ENCODE results near the gene KCNJ1.

The KCNJ1 gene

DNA sequence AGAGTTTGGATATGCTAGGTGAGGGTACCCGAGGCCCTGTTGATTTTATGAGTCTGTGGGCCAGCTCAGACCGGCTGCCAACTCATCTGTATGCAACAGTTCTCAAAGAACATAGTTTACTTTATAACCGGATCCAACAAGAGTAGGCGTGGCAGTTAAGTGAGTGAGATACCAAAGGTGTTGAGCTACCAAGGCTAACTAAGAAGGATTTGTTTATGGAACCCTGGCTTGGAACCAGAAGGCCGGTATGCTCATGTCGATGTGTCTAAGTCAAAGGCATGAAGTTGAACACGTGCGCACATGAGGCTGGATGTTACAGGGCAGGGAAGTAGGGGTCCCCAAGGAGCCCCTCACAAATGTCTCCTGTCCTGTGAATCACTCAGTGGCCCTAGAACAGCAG is at the start of gene KCNJ1:
Gene KCNJ1 (minus strand): TSS at position 20 of the 400 bp plus-strand sequence. CDS start 27,053 bp downstream, outside the sequence.
- peak; percentile 52 for DNase-seq
- in situ Hi-C loops (cut with MboI; ENCODE audit: low pct_unique_long_range_greater_than_20kb, low sequenced_read_pairs): no loop called here

- no peak for DNase-seq
- in situ Hi-C loops (cut with MboI; ENCODE audit: low pct_unique_long_range_greater_than_20kb, low sequenced_read_pairs): no loop called here
These were observed 49.6 kb upstream of the KCNJ1 start for GRCh38 chr11:128916681-128917080.

GRCh38 chr11:128916037-128916572 is 49.0 kb upstream of the KCNJ1 start:
- no peak for DNase-seq
- in situ Hi-C loops (cut with MboI; ENCODE audit: low pct_unique_long_range_greater_than_20kb, low sequenced_read_pairs): no loop called here

GRCh38 chr11:128915149-128915521 is 48.0 kb upstream of the KCNJ1 start:
- DNase-seq: no peak
- in situ Hi-C loops (cut with MboI; ENCODE audit: low pct_unique_long_range_greater_than_20kb, low sequenced_read_pairs): no loop called here

GRCh38 chr11:128914216-128915148 is 47.4 kb upstream of the KCNJ1 start:
- in situ Hi-C loops (cut with MboI; ENCODE audit: low pct_unique_long_range_greater_than_20kb, low sequenced_read_pairs): no loop called here
- no peak for DNase-seq

DNA sequence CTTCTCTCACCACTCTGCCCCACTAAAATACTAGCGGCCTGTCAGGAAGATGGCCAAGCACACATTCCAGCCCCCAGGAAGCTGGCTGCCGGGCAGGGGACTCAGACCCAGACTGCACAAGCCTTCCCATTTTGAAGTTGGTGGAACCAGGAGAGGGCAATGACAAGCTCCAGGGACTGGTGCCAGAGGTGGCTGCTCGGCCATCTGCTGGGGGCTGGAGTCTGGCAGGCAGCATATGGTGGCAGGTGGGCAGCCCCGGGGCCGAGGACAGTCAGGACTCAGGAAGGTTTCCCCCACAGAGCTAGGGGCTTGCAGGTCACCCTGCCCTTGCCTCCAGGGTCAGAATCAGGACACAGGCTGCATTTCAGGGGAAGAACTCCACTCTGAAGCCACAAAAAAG is 46.7 kb upstream of the KCNJ1 start:
- in situ Hi-C loops (cut with MboI; ENCODE audit: low pct_unique_long_range_greater_than_20kb, low sequenced_read_pairs): no loop called here
- DNase-seq: no peak

GRCh38 chr11:128911701-128912100 is 44.6 kb upstream of the KCNJ1 start:
- in situ Hi-C loops (cut with MboI; ENCODE audit: low pct_unique_long_range_greater_than_20kb, low sequenced_read_pairs): no loop called here
- DNase-seq: no peak

DNA sequence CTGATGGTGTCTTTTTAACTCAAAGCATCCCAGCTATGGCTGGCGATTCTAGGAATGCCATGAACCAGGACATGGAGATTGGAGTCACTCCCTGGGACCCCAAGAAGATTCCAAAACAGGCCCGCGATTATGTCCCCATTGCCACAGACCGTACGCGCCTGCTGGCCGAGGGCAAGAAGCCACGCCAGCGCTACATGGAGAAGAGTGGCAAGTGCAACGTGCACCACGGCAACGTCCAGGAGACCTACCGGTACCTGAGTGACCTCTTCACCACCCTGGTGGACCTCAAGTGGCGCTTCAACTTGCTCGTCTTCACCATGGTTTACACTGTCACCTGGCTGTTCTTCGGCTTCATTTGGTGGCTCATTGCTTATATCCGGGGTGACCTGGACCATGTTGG is 44.1 kb upstream of the KCNJ1 start:
- no peak for DNase-seq
- in situ Hi-C loops (cut with MboI; ENCODE audit: low pct_unique_long_range_greater_than_20kb, low sequenced_read_pairs): no loop called here

DNA sequence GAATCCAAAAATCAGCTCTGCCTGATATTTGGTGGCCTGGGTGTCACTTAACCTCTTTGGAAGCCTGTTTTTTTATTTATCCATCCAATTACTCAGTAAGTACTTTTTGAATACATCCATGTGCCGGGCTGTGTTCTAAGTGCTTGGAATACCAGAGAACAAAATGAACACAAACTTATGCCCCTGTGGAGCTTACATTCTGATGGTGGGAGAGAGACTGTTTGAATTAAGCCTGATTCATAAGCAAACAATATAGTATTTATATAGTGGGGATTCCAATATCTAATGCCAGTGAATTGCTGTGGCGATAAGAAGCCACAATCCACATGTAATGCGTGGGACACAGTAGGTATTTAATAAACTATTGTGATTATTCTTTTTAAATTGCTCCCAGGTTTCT is 43.5 kb upstream of the KCNJ1 start:
- in situ Hi-C loops (cut with MboI; ENCODE audit: low pct_unique_long_range_greater_than_20kb, low sequenced_read_pairs): no loop called here
- no peak for DNase-seq

DNA sequence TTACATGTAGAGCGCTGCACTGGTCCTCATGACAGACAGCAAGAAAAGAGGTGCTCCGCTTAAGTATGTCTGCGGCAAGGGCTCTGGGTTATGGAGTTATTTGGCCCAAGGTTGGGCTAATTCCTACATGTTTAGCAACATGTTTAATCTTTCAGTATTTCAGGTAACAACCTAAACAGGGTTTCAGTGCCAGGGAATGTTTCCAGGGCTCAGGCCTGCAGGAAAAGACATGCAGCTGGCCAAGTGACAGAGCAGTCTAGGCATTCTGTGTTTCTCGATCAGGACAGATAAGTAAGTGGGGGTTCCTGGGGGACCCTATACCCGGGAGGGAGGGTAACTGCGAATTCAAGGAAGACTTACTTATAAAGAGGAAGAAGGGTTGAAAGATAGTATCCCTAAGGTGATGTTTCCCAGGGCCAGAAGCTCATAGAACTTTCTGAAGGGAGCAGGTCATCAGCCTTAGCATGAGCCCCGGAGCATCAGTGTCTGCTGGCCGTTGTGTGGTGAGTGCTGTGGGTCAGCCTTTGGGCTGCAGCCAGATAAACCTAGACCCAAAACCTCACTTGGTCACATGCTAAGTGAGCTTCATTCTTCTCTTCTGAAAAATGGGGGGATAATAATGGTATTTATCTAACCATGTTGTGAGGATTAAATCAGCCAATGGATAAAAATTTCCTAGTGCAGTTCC is 42.5 kb upstream of the KCNJ1 start:
- in situ Hi-C loops (cut with MboI; ENCODE audit: low pct_unique_long_range_greater_than_20kb, low sequenced_read_pairs): no loop called here
- DNase-seq: no peak

- DNase-seq: no peak
- in situ Hi-C loops (cut with MboI; ENCODE audit: low pct_unique_long_range_greater_than_20kb, low sequenced_read_pairs): no loop called here
These were observed 41.5 kb upstream of the KCNJ1 start for GRCh38 chr11:128908391-128909246.

DNA sequence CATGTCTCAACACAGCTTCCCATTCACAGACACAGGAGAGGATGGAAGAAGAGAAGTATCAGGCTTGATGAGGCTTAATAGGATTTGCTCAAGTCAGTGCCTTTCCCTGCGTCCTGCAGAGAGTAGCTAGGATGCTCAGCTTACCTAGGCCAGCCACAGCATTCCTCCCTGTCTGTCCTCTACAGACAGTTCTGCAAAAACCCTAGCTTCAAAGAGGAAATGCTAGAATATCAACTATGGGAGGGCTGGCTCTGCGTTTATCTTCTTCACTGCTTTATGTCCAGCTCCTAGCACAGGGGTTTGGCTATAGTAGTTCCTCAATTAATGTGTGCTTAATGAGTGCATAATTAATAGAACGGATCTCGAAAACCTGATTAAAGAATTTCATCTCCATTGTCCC is 40.5 kb upstream of the KCNJ1 start:
- in situ Hi-C loops (cut with MboI; ENCODE audit: low pct_unique_long_range_greater_than_20kb, low sequenced_read_pairs): no loop called here
- no peak for DNase-seq

- DNase-seq: no peak
- in situ Hi-C loops (cut with MboI; ENCODE audit: low pct_unique_long_range_greater_than_20kb, low sequenced_read_pairs): no loop called here
These were observed 39.3 kb upstream of the KCNJ1 start for GRCh38 chr11:128906185-128907050.

DNA sequence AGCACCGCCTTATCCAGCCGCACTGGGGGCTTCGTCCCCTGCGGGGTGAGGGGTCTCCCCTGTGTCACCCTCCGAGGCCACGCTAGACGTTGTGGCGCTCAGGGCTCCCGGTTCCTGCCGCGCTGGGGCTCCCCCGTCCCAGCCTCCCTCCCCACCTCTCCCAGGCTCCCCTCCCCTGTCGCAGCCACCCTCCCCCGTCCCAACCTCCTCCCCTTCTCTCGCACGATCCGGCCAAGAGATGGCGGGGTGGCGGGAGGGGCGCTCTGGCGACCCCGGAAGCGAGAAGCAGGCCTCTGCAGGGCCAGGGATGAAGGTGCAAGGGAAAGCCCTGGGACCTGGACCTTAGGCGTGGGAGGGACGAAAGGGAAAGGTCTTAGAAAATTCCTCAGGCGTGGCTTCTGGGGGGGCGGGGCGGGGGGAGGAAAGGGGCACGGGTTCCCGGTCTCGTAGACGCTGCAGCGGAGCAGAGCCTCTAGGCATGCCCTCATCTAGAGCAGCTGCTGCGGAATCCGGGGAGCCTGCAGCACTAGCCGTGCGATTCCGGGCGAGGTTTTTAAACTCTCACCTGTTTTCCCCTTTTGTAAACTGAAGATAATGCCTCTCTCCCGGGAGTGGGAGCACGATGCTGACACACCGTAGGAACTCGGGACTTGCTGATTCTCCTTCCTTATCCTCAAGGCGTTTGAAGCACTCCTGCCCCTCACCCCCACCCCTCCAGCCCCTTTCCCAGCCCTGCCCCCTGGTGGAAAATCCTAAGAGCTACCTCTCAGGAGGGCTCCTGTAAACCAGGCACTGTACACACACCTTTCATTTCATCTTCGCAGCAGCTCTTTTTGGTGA is 38.5 kb upstream of the KCNJ1 start:
- DNase-seq: peak; percentile 72

GRCh38 chr11:128904656-128905344 is 37.7 kb upstream of the KCNJ1 start:
- no peak for DNase-seq
- in situ Hi-C loops (cut with MboI; ENCODE audit: low pct_unique_long_range_greater_than_20kb, low sequenced_read_pairs): no loop called here

More for the DNA sequence above, 38.5 kb upstream of the KCNJ1 start:
- in situ Hi-C loops (cut with MboI; ENCODE audit: low pct_unique_long_range_greater_than_20kb, low sequenced_read_pairs): no loop called here

GRCh38 chr11:128904303-128904655 is 37.2 kb upstream of the KCNJ1 start:
- in situ Hi-C loops (cut with MboI; ENCODE audit: low pct_unique_long_range_greater_than_20kb, low sequenced_read_pairs): no loop called here
- no peak for DNase-seq

Measured in KBM-7 (cell line).